ENCODE data around the gene STIM2.

Gene STIM2

GRCh38 chr4:26862381-26862915 lies 1.8 kb downstream of the STIM2 start:
- H3K4me3 ChIP-seq (ENCODE audit: low read depth, low read length), result peak overlapping the region; percentile 81
- 0 out of 2 replicates have a peak, but pooled peaks cover 3% of the 10 kb centered on the region for H3K4me1 ChIP-seq
- H3K36me3 ChIP-seq, result 0 out of 2 replicates have a peak, but pooled peaks cover 4% of the 10 kb centered on the region
- TF ChIP-seq CTCF (IDR thresholded peaks at IDR 0.05; ENCODE audit: low read depth, low read length), result no peak
- no peak for DNase-seq
- no peaks in the 10 kb centered on the region for H3K27me3 ChIP-seq
- H3K9me3 ChIP-seq, result no peaks in the 10 kb centered on the region

GRCh38 chr4:26863512-26863911 lies 2.9 kb downstream of the STIM2 start:
- Histone ChIP-seq H3K27me3 (no peaks in the 10 kb centered on the region), H3K4me3 (ENCODE audit: low read depth, low read length) (no peak overlapping the region), H3K4me1 (0 out of 2 replicates have a peak, but pooled peaks cover 3% of the 10 kb centered on the region), H3K36me3 (0 out of 2 replicates have a peak, but pooled peaks cover 4% of the 10 kb centered on the region), H3K9me3 (no peaks in the 10 kb centered on the region)
- no peak for TF ChIP-seq CTCF (IDR thresholded peaks at IDR 0.05; ENCODE audit: low read depth, low read length)
- no peak for DNase-seq

- H3K27me3 ChIP-seq, result no peaks in the 10 kb centered on the region
- H3K36me3 ChIP-seq, result 0 out of 2 replicates have a peak, but pooled peaks cover 4% of the 10 kb centered on the region
- H3K9me3 ChIP-seq, result no peaks in the 10 kb centered on the region
- no peak for TF ChIP-seq CTCF (IDR thresholded peaks at IDR 0.05; ENCODE audit: low read depth, low read length)
- DNase-seq, result no peak
- H3K4me3 ChIP-seq (ENCODE audit: low read depth, low read length), result no peak overlapping the region
- no peaks in the 10 kb centered on the region for H3K4me1 ChIP-seq
These were observed 4.3 kb downstream of the STIM2 start for GRCh38 chr4:26864899-26865298.

- peaks cover 5% of the 10 kb centered on the region; the same call in 1 of the 2 replicates for H3K4me1 ChIP-seq
- H3K4me3 ChIP-seq (ENCODE audit: low read depth, low read length), result no peak overlapping the region
- no peak for DNase-seq
These were observed 5.6 kb downstream of the STIM2 start for GRCh38 chr4:26866203-26866602.

GRCh38 chr4:26866781-26867180 lies 6.1 kb downstream of the STIM2 start:
- Histone ChIP-seq H3K4me3 (ENCODE audit: low read depth, low read length) (no peak overlapping the region), H3K36me3 (no peaks in the 10 kb centered on the region), H3K4me1 (peaks cover 5% of the 10 kb centered on the region; the same call in 1 of the 2 replicates), H3K9me3 (no peaks in the 10 kb centered on the region), H3K27me3 (no peaks in the 10 kb centered on the region)
- TF ChIP-seq CTCF (IDR thresholded peaks at IDR 0.05; ENCODE audit: low read depth, low read length), result no peak
- no peak for DNase-seq

More at GRCh38 chr4:26866203-26866602, 5.6 kb downstream of the STIM2 start:
- Histone ChIP-seq H3K27me3 (no peaks in the 10 kb centered on the region), H3K36me3 (0 out of 2 replicates have a peak, but pooled peaks cover 2% of the 10 kb centered on the region), H3K9me3 (no peaks in the 10 kb centered on the region)
- TF ChIP-seq CTCF (IDR thresholded peaks at IDR 0.05; ENCODE audit: low read depth, low read length), result no peak

- H3K36me3 ChIP-seq, result no peaks in the 10 kb centered on the region
- DNase-seq, result no peak
- peaks cover 5% of the 10 kb centered on the region; the same call in 1 of the 2 replicates for H3K4me1 ChIP-seq
- H3K4me3 ChIP-seq (ENCODE audit: low read depth, low read length), result no peak overlapping the region
- no peak for TF ChIP-seq CTCF (IDR thresholded peaks at IDR 0.05; ENCODE audit: low read depth, low read length)
- no peaks in the 10 kb centered on the region for H3K27me3 ChIP-seq
- no peaks in the 10 kb centered on the region for H3K9me3 ChIP-seq
These were observed 7.5 kb downstream of the STIM2 start for GRCh38 chr4:26867914-26868684.

Measured in BE2C (cell line).